Measurements from ENCODE around the gene COASY. TPM values are rescaled to one million over a fixed set of nuclear protein-coding genes. Genes with fewer than 3 reads are reported as not detected.

COASY gene
- total and polyA plus RNA-seq, 7 experiments from 2014 or later, result 45.3 to 76.9 (median 59.2) TPM

- CTCF ChIA-PET, result interaction anchor here (0.6 to 1.5 kb wide), 7 partner anchors 8 to 209 kb away, joined by 3 to 7 read pairs (median 3); partner anchors contain the start of genes NAGLU and PSMC3IP
Observed at GRCh38 chr17:42527932-42528331, 34.0 kb upstream of the COASY start.

GRCh38 chr17:42529061-42529460, 32.9 kb upstream of the COASY start:
- Histone ChIP-seq H3K27me3 (ENCODE audit: control insufficient read depth in 2 of 2, insufficient read depth in 2 of 2, low read length in 2 of 2) (no peaks in the 10 kb centered on the region), H3K4me3 (ENCODE audit: low read length) (no peak overlapping the region), H3K4me1 (ENCODE audit: control insufficient read depth in 2 of 2, insufficient read depth in 2 of 2, low read length in 2 of 2) (peaks cover 33 to 38% of the 10 kb centered on the region in 2 donors), H3K9me3 (ENCODE audit: control insufficient read depth in 2 of 3, low read length in 3 of 3) (no peaks in the 10 kb centered on the region), H3K36me3 (ENCODE audit: control insufficient read depth in 2 of 3, insufficient read depth in 3 of 3, low read length in 3 of 3) (no peaks in the 10 kb centered on the region), H3K27ac (ENCODE audit: low read depth, low read length) (no peak overlapping the region)
- Mint-ChIP-seq H3K9me3 (no peaks in the 10 kb centered on the region), H3K27ac (peak overlapping the region in 5 of 9 donors; percentile 36 to 85 (median 81)), H3K36me3 (no peaks in the 10 kb centered on the region), H3K4me1 (peaks cover 23 to 44% (median 39%) of the 10 kb centered on the region in 7 donors), H3K27me3 (peaks cover 0 to 11% (median 0%) of the 10 kb centered on the region in 5 donors), H3K4me3 (peak overlapping the region in 3 of 10 donors; percentile 9 to 45 (median 27))
- DNase-seq (no peak), ATAC-seq (no peak)
- intact Hi-C loops (cut with micrococcal nuclease), result loop anchor here in 1 of 2 donors (5.0 kb wide), 1 partner anchor 412 kb away; no protein-coding TSS in a partner anchor
- ChIA-PET POLR2A (interaction anchor here (0.7 kb wide), 1 partner anchor 12 kb away, joined by 4 read pairs; no protein-coding TSS in a partner anchor), CTCF (interaction anchor here (0.6 to 2.2 kb wide), 2 partner anchors 12 to 213 kb away, joined by 3 to 7 read pairs; no protein-coding TSS in a partner anchor)

More at GRCh38 chr17:42527932-42528331, 34.0 kb upstream of the COASY start:
- ATAC-seq, result no peak
- H3K27ac ChIP-seq (ENCODE audit: low read depth, low read length), result no peak overlapping the region
- no peak for DNase-seq
- intact Hi-C loops (cut with micrococcal nuclease), result loop anchor here (1.0 to 5.0 kb wide), 5 partner anchors 100 to 411 kb away; no protein-coding TSS in a partner anchor
- Mint-ChIP-seq H3K27me3 (peaks cover 0 to 4% (median 0%) of the 10 kb centered on the region in 5 donors), H3K4me3 (no peak overlapping the region), H3K27ac (peak overlapping the region in 1 of 9 donors; percentile 76), H3K36me3 (no peaks in the 10 kb centered on the region), H3K4me1 (peaks cover 23 to 44% (median 32%) of the 10 kb centered on the region in 7 donors), H3K9me3 (no peaks in the 10 kb centered on the region)
- POLR2A ChIA-PET, result interaction anchor here (0.6 to 1.1 kb wide), 3 partner anchors 8 to 140 kb away, joined by 3 to 5 read pairs (median 4); partner anchors contain the start of genes NAGLU and STAT3
- H3K9me3 ChIP-seq (ENCODE audit: control insufficient read depth in 2 of 3, low read length in 3 of 3), result no peaks in the 10 kb centered on the region
- H3K4me1 ChIP-seq (ENCODE audit: control insufficient read depth in 2 of 2, insufficient read depth in 2 of 2, low read length in 2 of 2), result peaks cover 33 to 38% of the 10 kb centered on the region in 2 donors
- no peak overlapping the region for H3K4me3 ChIP-seq (ENCODE audit: low read length)
- no peaks in the 10 kb centered on the region for H3K27me3 ChIP-seq (ENCODE audit: control insufficient read depth in 2 of 2, insufficient read depth in 2 of 2, low read length in 2 of 2)
- H3K36me3 ChIP-seq (ENCODE audit: control insufficient read depth in 2 of 3, insufficient read depth in 3 of 3, low read length in 3 of 3), result no peaks in the 10 kb centered on the region

GRCh38 chr17:42530952-42531454, 30.9 kb upstream of the COASY start:
- Histone ChIP-seq H3K4me1 (ENCODE audit: control insufficient read depth in 2 of 2, insufficient read depth in 2 of 2, low read length in 2 of 2) (peaks cover 33 to 38% of the 10 kb centered on the region in 2 donors), H3K9me3 (ENCODE audit: control insufficient read depth in 2 of 3, low read length in 3 of 3) (no peaks in the 10 kb centered on the region), H3K4me3 (ENCODE audit: low read length) (no peak overlapping the region), H3K27ac (ENCODE audit: low read depth, low read length) (peak overlapping the region; percentile 42), H3K27me3 (ENCODE audit: control insufficient read depth in 2 of 2, insufficient read depth in 2 of 2, low read length in 2 of 2) (no peaks in the 10 kb centered on the region), H3K36me3 (ENCODE audit: control insufficient read depth in 2 of 3, insufficient read depth in 3 of 3, low read length in 3 of 3) (no peaks in the 10 kb centered on the region)
- ATAC-seq (no peak), DNase-seq (no peak)
- POLR2A ChIA-PET, result interaction anchor here (0.6 to 1.6 kb wide), 10 partner anchors 10 to 247 kb away, joined by 3 to 9 read pairs (median 4); partner anchors contain the start of gene PSMC3IP
- Mint-ChIP-seq H3K27me3 (peaks cover 0 to 11% (median 0%) of the 10 kb centered on the region in 5 donors), H3K4me1 (peaks cover 28 to 52% (median 44%) of the 10 kb centered on the region in 7 donors), H3K27ac (peak overlapping the region in 7 of 9 donors; percentile 52 to 89 (median 73)), H3K9me3 (peaks cover 0 to 4% (median 0%) of the 10 kb centered on the region in 11 donors), H3K36me3 (no peaks in the 10 kb centered on the region), H3K4me3 (peak overlapping the region; percentile 82 to 89 (median 86))
- CTCF ChIA-PET, result interaction anchor here (0.6 to 2.2 kb wide), 4 partner anchors 14 to 293 kb away, joined by 3 to 7 read pairs (median 4); partner anchors contain the start of gene BECN1
- intact Hi-C loops (cut with micrococcal nuclease), result loop anchor here in 1 of 2 donors (10.0 kb wide), 2 partner anchors 336 to 666 kb away; partner anchors contain the start of genes GHDC and KLHL11

- H3K27me3 ChIP-seq (ENCODE audit: control insufficient read depth in 2 of 2, insufficient read depth in 2 of 2, low read length in 2 of 2), result no peaks in the 10 kb centered on the region
- intact Hi-C loops (cut with micrococcal nuclease), result loop anchor here in 1 of 2 donors (10.0 kb wide), 2 partner anchors 337 to 667 kb away; partner anchors contain the start of genes GHDC and KLHL11
- peaks cover 29 to 54% (median 47%) of the 10 kb centered on the region in 7 donors for H3K4me1 Mint-ChIP-seq
Observed at GRCh38 chr17:42531455-42532354, 30.2 kb upstream of the COASY start.

GRCh38 chr17:42535155-42536047, 26.5 kb upstream of the COASY start:
- H3K36me3 ChIP-seq (ENCODE audit: control insufficient read depth in 2 of 3, insufficient read depth in 3 of 3, low read length in 3 of 3), result no peaks in the 10 kb centered on the region
- intact Hi-C loops (cut with micrococcal nuclease), result loop anchor here (1.0 to 10.0 kb wide), 8 partner anchors 19 to 671 kb away; partner anchors contain the start of genes COASY (in 1 of the 2), GHDC (in 1 of the 2), KLHL11 (in 1 of the 2) and PLEKHH3 (in 1 of the 2)
- H3K27me3 ChIP-seq (ENCODE audit: control insufficient read depth in 2 of 2, insufficient read depth in 2 of 2, low read length in 2 of 2), result no peaks in the 10 kb centered on the region
- peak overlapping the region; percentile 3 to 92 (median 78) for H3K27ac Mint-ChIP-seq
- ChIA-PET POLR2A (interaction anchor here (0.5 to 2.8 kb wide), 15 partner anchors 8 to 826 kb away, joined by 3 to 19 read pairs (median 5); partner anchors contain the start of genes BECN1, DNAJC7, HSD17B1 and MLX), CTCF (interaction anchor here (0.8 to 1.0 kb wide), 2 partner anchors 13 to 225 kb away, joined by 3 to 4 read pairs; no protein-coding TSS in a partner anchor)
- peak; percentile 5 for ATAC-seq
- no peaks in the 10 kb centered on the region for H3K9me3 ChIP-seq (ENCODE audit: control insufficient read depth in 2 of 3, low read length in 3 of 3)
- H3K27me3 Mint-ChIP-seq, result peaks cover 0 to 9% (median 0%) of the 10 kb centered on the region in 5 donors
- H3K4me1 ChIP-seq (ENCODE audit: control insufficient read depth in 2 of 2, insufficient read depth in 2 of 2, low read length in 2 of 2), result peaks cover 15 to 25% of the 10 kb centered on the region in 2 donors
- DNase-seq, result no peak
- peaks cover 0 to 4% (median 0%) of the 10 kb centered on the region in 11 donors for H3K9me3 Mint-ChIP-seq
- H3K4me1 Mint-ChIP-seq, result peaks cover 27 to 50% (median 42%) of the 10 kb centered on the region in 7 donors
- peak overlapping the region; percentile 75 to 96 (median 84) for H3K4me3 Mint-ChIP-seq
- peak overlapping the region; percentile 53 for H3K27ac ChIP-seq (ENCODE audit: low read depth, low read length)
- H3K36me3 Mint-ChIP-seq, result peaks cover 0 to 5% (median 5%) of the 10 kb centered on the region in 5 donors
- peak overlapping the region; percentile 50 for H3K4me3 ChIP-seq (ENCODE audit: low read length)

More at GRCh38 chr17:42531455-42532354, 30.2 kb upstream of the COASY start:
- Mint-ChIP-seq H3K36me3 (no peaks in the 10 kb centered on the region), H3K9me3 (peaks cover 0 to 4% (median 0%) of the 10 kb centered on the region in 11 donors), H3K27ac (peak overlapping the region; percentile 46 to 89 (median 73)), H3K27me3 (peaks cover 0 to 11% (median 0%) of the 10 kb centered on the region in 5 donors), H3K4me3 (peak overlapping the region; percentile 82 to 89 (median 86))
- Histone ChIP-seq H3K36me3 (ENCODE audit: control insufficient read depth in 2 of 3, insufficient read depth in 3 of 3, low read length in 3 of 3) (no peaks in the 10 kb centered on the region), H3K4me1 (ENCODE audit: control insufficient read depth in 2 of 2, insufficient read depth in 2 of 2, low read length in 2 of 2) (peaks cover 33 to 39% of the 10 kb centered on the region in 2 donors), H3K9me3 (ENCODE audit: control insufficient read depth in 2 of 3, low read length in 3 of 3) (no peaks in the 10 kb centered on the region), H3K4me3 (ENCODE audit: low read length) (peak overlapping the region; percentile 39), H3K27ac (ENCODE audit: low read depth, low read length) (peak overlapping the region; percentile 42)
- ChIA-PET CTCF (no interaction called here), POLR2A (interaction anchor here (0.6 to 0.9 kb wide), 3 partner anchors 12 to 309 kb away, joined by 3 to 6 read pairs (median 4); no protein-coding TSS in a partner anchor)
- peak; percentile 42 to 66 (median 47) for DNase-seq
- peak; percentile 47 for ATAC-seq

All from naive thymus-derived CD4-positive, alpha-beta T cell (primary cell).